ENCODE results near the gene CDC73.

DNA sequence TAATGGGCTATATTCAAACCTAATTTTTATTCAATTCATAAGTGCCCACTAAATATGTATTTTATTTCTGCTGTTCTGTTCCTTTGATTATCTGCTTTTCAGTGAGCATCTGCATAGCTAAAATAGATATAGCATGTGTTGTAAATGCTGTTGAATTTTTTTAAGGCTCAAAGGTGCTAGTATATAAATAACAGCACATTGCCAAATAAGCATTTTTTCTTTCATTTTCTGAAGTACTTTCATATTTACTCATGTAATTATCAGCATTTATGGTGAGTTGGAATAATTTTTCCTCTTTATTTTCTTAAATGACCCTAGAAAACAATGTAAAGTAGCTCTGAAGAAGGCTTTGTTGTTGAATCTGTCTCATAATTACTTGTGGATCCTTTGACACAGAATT lies 134.2 kb downstream of the CDC73 start:
- TF ChIP-seq, protein P1, sequence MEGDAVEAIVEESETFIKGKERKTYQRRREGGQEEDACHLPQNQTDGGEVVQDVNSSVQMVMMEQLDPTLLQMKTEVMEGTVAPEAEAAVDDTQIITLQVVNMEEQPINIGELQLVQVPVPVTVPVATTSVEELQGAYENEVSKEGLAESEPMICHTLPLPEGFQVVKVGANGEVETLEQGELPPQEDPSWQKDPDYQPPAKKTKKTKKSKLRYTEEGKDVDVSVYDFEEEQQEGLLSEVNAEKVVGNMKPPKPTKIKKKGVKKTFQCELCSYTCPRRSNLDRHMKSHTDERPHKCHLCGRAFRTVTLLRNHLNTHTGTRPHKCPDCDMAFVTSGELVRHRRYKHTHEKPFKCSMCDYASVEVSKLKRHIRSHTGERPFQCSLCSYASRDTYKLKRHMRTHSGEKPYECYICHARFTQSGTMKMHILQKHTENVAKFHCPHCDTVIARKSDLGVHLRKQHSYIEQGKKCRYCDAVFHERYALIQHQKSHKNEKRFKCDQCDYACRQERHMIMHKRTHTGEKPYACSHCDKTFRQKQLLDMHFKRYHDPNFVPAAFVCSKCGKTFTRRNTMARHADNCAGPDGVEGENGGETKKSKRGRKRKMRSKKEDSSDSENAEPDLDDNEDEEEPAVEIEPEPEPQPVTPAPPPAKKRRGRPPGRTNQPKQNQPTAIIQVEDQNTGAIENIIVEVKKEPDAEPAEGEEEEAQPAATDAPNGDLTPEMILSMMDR (conservative IDR thresholded peaks at IDR 0.05 in 1 of 2, IDR thresholded peaks at IDR 0.05 in 1 of 2; ENCODE audit: low read depth in 1 of 2, low read length in 2 of 2) = no peak
- no peak for TF ChIP-seq EZH2 (IDR thresholded peaks at IDR 0.05; ENCODE audit: low read length, missing control alignments)
